GM12865 (cell line): ENCODE measurements around the gene TENM3.

Experiments
- DNase-seq: peaks from one replicate; pipeline ENCODE4 v3.0.0; 2010; ENCODE audit warnings: low read depth
- H3K4me3 ChIP-seq: 2 replicates; pipeline ENCODE4 v1.5.1; 2011; ENCODE audit warnings: mild to moderate bottlenecking, low read depth, low read length, control low read depth
- TF ChIP-seq, protein P1 (sequence below): IDR thresholded peaks from 2 replicates; pipeline ENCODE4 v1.5.1; 2011; ENCODE audit warnings: low read length, control low read depth, low read depth, inconsistent platforms; ENCODE audit not compliant: insufficient read depth; ENCODE audit errors: missing control alignments

The TENM3 gene

GRCh38 chr4:182765987-182766856, 523.0 kb downstream of the TENM3 start:
- no peak overlapping the region for H3K4me3 ChIP-seq
- no peak for DNase-seq
- TF ChIP-seq, protein P1, sequence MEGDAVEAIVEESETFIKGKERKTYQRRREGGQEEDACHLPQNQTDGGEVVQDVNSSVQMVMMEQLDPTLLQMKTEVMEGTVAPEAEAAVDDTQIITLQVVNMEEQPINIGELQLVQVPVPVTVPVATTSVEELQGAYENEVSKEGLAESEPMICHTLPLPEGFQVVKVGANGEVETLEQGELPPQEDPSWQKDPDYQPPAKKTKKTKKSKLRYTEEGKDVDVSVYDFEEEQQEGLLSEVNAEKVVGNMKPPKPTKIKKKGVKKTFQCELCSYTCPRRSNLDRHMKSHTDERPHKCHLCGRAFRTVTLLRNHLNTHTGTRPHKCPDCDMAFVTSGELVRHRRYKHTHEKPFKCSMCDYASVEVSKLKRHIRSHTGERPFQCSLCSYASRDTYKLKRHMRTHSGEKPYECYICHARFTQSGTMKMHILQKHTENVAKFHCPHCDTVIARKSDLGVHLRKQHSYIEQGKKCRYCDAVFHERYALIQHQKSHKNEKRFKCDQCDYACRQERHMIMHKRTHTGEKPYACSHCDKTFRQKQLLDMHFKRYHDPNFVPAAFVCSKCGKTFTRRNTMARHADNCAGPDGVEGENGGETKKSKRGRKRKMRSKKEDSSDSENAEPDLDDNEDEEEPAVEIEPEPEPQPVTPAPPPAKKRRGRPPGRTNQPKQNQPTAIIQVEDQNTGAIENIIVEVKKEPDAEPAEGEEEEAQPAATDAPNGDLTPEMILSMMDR: no peak

GRCh38 chr4:182766857-182767250, 523.7 kb downstream of the TENM3 start:
- no peak for DNase-seq
- TF ChIP-seq, protein P1: no peak

DNA sequence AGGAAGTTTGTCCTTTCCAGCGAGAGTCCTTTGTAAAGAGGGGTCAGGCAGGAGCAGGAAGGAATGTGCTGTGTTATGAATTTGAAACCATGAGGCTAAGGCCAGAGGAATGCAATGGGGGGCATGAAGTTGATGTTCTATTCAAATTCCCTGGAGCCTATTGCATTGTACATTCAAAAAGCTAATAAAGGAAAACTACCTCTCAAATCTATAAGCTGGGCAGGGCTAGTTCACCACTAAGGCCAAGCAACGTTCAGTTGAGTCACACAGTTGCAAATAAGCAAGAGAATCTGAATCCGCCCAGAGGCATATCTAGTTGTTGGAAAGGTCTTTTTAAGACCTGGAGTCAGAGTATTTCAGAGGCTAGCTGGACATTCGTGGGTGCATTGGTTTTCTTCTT, 525.6 kb downstream of the TENM3 start:
- no peak for DNase-seq
- no peak overlapping the region for H3K4me3 ChIP-seq
- TF ChIP-seq, protein P1: no peak

More at GRCh38 chr4:182766857-182767250, 523.7 kb downstream of the TENM3 start:
- H3K4me3 ChIP-seq: no peak overlapping the region

- TF ChIP-seq, protein P1: no peak
- DNase-seq: no peak
Observed at GRCh38 chr4:182770259-182770995, 527.2 kb downstream of the TENM3 start.

DNA sequence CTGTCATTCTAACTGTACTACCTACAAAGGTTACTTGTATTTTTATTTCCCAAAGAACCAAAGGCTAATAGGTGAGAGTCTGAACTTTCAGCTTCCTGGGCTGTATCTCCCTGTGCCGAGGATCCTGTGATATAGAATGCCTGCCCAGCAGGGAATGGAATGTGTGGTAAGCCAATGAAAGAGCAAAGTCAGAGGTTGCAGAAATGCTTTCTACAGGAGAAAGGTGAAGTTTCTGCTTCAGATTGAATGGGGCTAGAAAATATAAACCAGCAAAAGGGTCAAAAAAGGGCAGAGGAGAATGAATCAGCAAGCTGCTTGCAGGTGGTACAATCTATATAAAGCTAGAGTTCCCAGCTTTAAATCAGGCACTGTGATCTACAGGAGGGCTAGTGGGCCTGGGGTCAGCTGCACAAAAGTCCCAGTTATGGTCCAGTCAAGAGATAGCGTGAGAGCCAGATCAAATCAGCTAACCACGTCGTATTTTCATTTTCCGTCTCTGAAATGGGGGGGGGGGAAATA, 527.9 kb downstream of the TENM3 start:
- H3K4me3 ChIP-seq: no peak overlapping the region
- TF ChIP-seq, protein P1: no peak
- DNase-seq: no peak

More at GRCh38 chr4:182770259-182770995, 527.2 kb downstream of the TENM3 start:
- no peak overlapping the region for H3K4me3 ChIP-seq

- DNase-seq: no peak
- TF ChIP-seq, protein P1: no peak
- H3K4me3 ChIP-seq: no peak overlapping the region
Observed at GRCh38 chr4:182775075-182775474, 531.9 kb downstream of the TENM3 start.
